Hepatocyte (in vitro differentiated cells): Measurements from ENCODE around the gene VIPR2.

Source experiments
- EZH2 ChIP-seq: fragments of 200-600 bp; sonication (generic); IDR thresholded peaks from 2 replicates; pipeline ENCODE4 v1.6.1; 2016; ENCODE audit warnings: antibody characterized with exemption, mild to moderate bottlenecking, borderline replicate concordance
- TF ChIP-seq, protein P1 (sequence below): fragments of 200-600 bp; sonication (generic); IDR thresholded peaks from 2 replicates; pipeline ENCODE4 v1.5.1; 2016; ENCODE audit warnings: antibody characterized with exemption, mild to moderate bottlenecking; ENCODE audit not compliant: poor library complexity

DNA sequence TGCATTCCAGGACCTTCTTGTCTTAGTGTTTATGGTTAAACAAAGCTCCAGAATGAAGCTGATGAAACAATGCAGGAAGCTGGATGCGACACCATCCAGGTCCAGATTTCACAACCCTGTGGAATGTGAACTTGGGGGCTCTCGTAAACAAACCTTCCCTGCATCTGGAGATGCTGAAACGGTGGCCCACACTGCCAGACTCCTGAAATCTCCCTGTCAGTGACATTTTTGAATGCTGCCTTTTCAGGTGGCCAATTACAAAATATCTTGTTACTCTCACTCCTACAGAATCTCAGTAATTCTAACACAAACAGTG is 18.8 kb downstream of the VIPR2 start:
- no peak for TF ChIP-seq EZH2
- TF ChIP-seq, protein P1, sequence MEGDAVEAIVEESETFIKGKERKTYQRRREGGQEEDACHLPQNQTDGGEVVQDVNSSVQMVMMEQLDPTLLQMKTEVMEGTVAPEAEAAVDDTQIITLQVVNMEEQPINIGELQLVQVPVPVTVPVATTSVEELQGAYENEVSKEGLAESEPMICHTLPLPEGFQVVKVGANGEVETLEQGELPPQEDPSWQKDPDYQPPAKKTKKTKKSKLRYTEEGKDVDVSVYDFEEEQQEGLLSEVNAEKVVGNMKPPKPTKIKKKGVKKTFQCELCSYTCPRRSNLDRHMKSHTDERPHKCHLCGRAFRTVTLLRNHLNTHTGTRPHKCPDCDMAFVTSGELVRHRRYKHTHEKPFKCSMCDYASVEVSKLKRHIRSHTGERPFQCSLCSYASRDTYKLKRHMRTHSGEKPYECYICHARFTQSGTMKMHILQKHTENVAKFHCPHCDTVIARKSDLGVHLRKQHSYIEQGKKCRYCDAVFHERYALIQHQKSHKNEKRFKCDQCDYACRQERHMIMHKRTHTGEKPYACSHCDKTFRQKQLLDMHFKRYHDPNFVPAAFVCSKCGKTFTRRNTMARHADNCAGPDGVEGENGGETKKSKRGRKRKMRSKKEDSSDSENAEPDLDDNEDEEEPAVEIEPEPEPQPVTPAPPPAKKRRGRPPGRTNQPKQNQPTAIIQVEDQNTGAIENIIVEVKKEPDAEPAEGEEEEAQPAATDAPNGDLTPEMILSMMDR = no peak
